H9 (cell line): ENCODE data around the gene CCNY. TPM values are rescaled to one million over a fixed set of nuclear protein-coding genes. Genes with fewer than 3 reads are reported as not detected.

Source experiments
- DNase-seq: peaks from one replicate; pipeline ENCODE4 v3.0.0-alpha.2; 2017
- H2AFZ ChIP-seq: one replicate; pipeline ENCODE4 v1.6.1; 2013; ENCODE audit warnings: mild to moderate bottlenecking, low read length, control low read depth, moderate library complexity
- H2AK5ac ChIP-seq: 2 replicates; pipeline ENCODE4 v1.6.1; 2013; ENCODE audit warnings: low read length, control low read depth, mixed read lengths; ENCODE audit not compliant: insufficient read length
- H2BK120ac ChIP-seq: one replicate; pipeline ENCODE4 v1.6.1; 2013; ENCODE audit warnings: low read depth, mild to moderate bottlenecking, low read length, control low read depth, inconsistent platforms; ENCODE audit not compliant: poor library complexity, severe bottlenecking
- H2BK12ac ChIP-seq: 2 replicates; pipeline ENCODE4 v1.6.1; 2013; ENCODE audit warnings: low read length, control low read depth, mixed read lengths, low read depth; ENCODE audit not compliant: insufficient read length
- H2BK15ac ChIP-seq: 2 replicates; pipeline ENCODE4 v1.6.1; 2013; ENCODE audit warnings: low read depth, low read length, control low read depth
- H2BK20ac ChIP-seq: one replicate; pipeline ENCODE4 v1.6.1; 2013; ENCODE audit warnings: low read depth, mild to moderate bottlenecking, low read length, control low read depth, inconsistent platforms; ENCODE audit not compliant: poor library complexity, severe bottlenecking
- H2BK5ac ChIP-seq: 2 replicates; pipeline ENCODE4 v1.6.1; 2013; ENCODE audit warnings: low read length, control low read depth, mixed read lengths; ENCODE audit not compliant: insufficient read length
- H3K14ac ChIP-seq: 2 replicates; pipeline ENCODE4 v1.6.1; 2013; ENCODE audit warnings: low read length, control low read depth; ENCODE audit not compliant: insufficient read depth
- H3K18ac ChIP-seq: 2 replicates; pipeline ENCODE4 v1.6.1; 2013; ENCODE audit warnings: low read depth, mild to moderate bottlenecking, mixed read lengths, low read length, control low read depth; ENCODE audit not compliant: insufficient read length
- H3K23ac ChIP-seq: 2 replicates; pipeline ENCODE4 v1.6.1; 2013; ENCODE audit warnings: low read length, control low read depth, mixed read lengths, low read depth; ENCODE audit not compliant: insufficient read length
- H3K23me2 ChIP-seq: 2 replicates; pipeline ENCODE4 v1.6.1; 2013; ENCODE audit warnings: low read depth, mild to moderate bottlenecking, mixed read lengths, low read length, control low read depth; ENCODE audit not compliant: insufficient read length, poor library complexity, severe bottlenecking
- H3K27ac ChIP-seq: 2 replicates; pipeline ENCODE4 v1.5.1; 2013; ENCODE audit warnings: low read length, control low read depth, mixed read lengths, low read depth; ENCODE audit not compliant: insufficient read length
- H3K27me3 ChIP-seq: 2 replicates; pipeline ENCODE4 v1.6.1; 2013; ENCODE audit warnings: low read length, control low read depth, inconsistent platforms; ENCODE audit not compliant: insufficient read depth
- H3K4ac ChIP-seq: 2 replicates; pipeline ENCODE4 v1.6.1; 2013; ENCODE audit warnings: low read depth, mild to moderate bottlenecking, control low read depth, inconsistent platforms, low read length, moderate library complexity
- H3K4me1 ChIP-seq: 2 replicates; pipeline ENCODE4 v1.6.1; 2013; ENCODE audit warnings: low read length, control low read depth, inconsistent platforms; ENCODE audit not compliant: insufficient read depth
- H3K4me2 ChIP-seq: 2 replicates; pipeline ENCODE4 v1.6.1; 2013; ENCODE audit warnings: low read length, control low read depth, mixed read lengths; ENCODE audit not compliant: insufficient read length, insufficient read depth
- H3K56ac ChIP-seq: 2 replicates; pipeline ENCODE4 v1.6.1; 2013; ENCODE audit warnings: low read depth, mild to moderate bottlenecking, mixed read lengths, low read length, control low read depth; ENCODE audit not compliant: insufficient read length
- H3K79me1 ChIP-seq: 2 replicates; pipeline ENCODE4 v1.6.1; 2013; ENCODE audit warnings: low read depth, mild to moderate bottlenecking, moderate library complexity, low read length, control low read depth, inconsistent platforms; ENCODE audit not compliant: insufficient read depth, poor library complexity, severe bottlenecking
- H3K79me2 ChIP-seq: 2 replicates; pipeline ENCODE4 v1.6.1; 2013; ENCODE audit warnings: low read length, control low read depth, inconsistent platforms; ENCODE audit not compliant: insufficient read depth
- H3K9ac ChIP-seq: 2 replicates; pipeline ENCODE4 v1.6.1; 2013; ENCODE audit warnings: low read length, control low read depth, mixed read lengths; ENCODE audit not compliant: insufficient read length; ENCODE audit errors: extremely low read depth
- H3K9me3 ChIP-seq: one replicate; pipeline ENCODE4 v1.6.1; 2013; ENCODE audit warnings: low read depth, low read length, inconsistent platforms; ENCODE audit not compliant: control insufficient read depth
- H3T11ph ChIP-seq: one replicate; pipeline ENCODE4 v1.6.1; 2013; ENCODE audit warnings: mild to moderate bottlenecking, low read length, control low read depth, inconsistent platforms
- H4K20me1 ChIP-seq: one replicate; pipeline ENCODE4 v1.6.1; 2013; ENCODE audit not compliant: control insufficient read depth, insufficient read length, insufficient read depth
- H4K5ac ChIP-seq: 2 replicates; pipeline ENCODE4 v1.6.1; 2013; ENCODE audit warnings: low read depth, mild to moderate bottlenecking, mixed read lengths, low read length, control low read depth; ENCODE audit not compliant: insufficient read length
- H4K8ac ChIP-seq: replicated peaks from 2 replicates; pipeline ENCODE4 v1.6.1; 2013; ENCODE audit warnings: low read length, control low read depth, mixed read lengths, low read depth; ENCODE audit not compliant: insufficient read length
- H4K91ac ChIP-seq: 2 replicates; pipeline ENCODE4 v1.6.1; 2013; ENCODE audit warnings: low read depth, mild to moderate bottlenecking, moderate library complexity, mixed read lengths, low read length, control low read depth; ENCODE audit not compliant: insufficient read length
- H3K27ac Mint-ChIP-seq, 3 experiments: 2 replicates in 2 of 3; 3 replicates in 1 of 3; pipeline ENCODE4 v1.8.0; 2020 to 2021; ENCODE audit warnings: mixed read lengths in 3 of 3, mild to moderate bottlenecking in 1 of 3, moderate library complexity in 1 of 3
- H3K27me3 Mint-ChIP-seq: 2 replicates; pipeline ENCODE4 v1.8.0; 2021; ENCODE audit warnings: low read depth, mild to moderate bottlenecking, moderate library complexity, mixed read lengths
- H3K36me3 Mint-ChIP-seq, 3 experiments: 2 replicates in 2 of 3; 3 replicates in 1 of 3; pipeline ENCODE4 v1.8.0; 2020 to 2021; ENCODE audit warnings: low read depth in 3 of 3, mixed read lengths in 3 of 3; ENCODE audit not compliant: insufficient read depth in 1 of 3
- H3K4me1 Mint-ChIP-seq, 2 experiments: 2 replicates each; pipeline ENCODE4 v1.8.0; 2020; ENCODE audit warnings: mixed read lengths in 2 of 2
- H3K4me3 Mint-ChIP-seq, 2 experiments: 2 replicates in 1 of 2; 3 replicates in 1 of 2; pipeline ENCODE4 v1.8.0; 2020 to 2021; ENCODE audit warnings: mild to moderate bottlenecking in 2 of 2, mixed read lengths in 2 of 2, moderate library complexity in 1 of 2
- H3K9me3 Mint-ChIP-seq, 2 experiments: 2 replicates in 1 of 2; 3 replicates in 1 of 2; pipeline ENCODE4 v1.8.0; 2020; ENCODE audit warnings: mild to moderate bottlenecking in 2 of 2, mixed read lengths in 2 of 2, moderate library complexity in 1 of 2
- total RNA-seq: library from RNA; stranded (reverse); gene quantifications from 2 replicates; pipeline ENCODE4 v1.2.1, GENCODE V29; 2021
- TF ChIP-seq, protein P1 (sequence below): fragments of 200-600 bp; sonication (generic); conservative IDR thresholded peaks from 3 replicates; pipeline ENCODE4 v1.8.0; 2021; ENCODE audit warnings: antibody characterized with exemption, mild to moderate bottlenecking

The CCNY gene
- total RNA-seq, 1 experiment from 2014 or later: 62.1 TPM

- Histone ChIP-seq H2BK20ac (no peak overlapping the region), H2BK120ac (no peak overlapping the region), H3K9me3 (no peaks in the 10 kb centered on the region), H4K5ac (no peak overlapping the region), H3K27me3 (no peaks in the 10 kb centered on the region), H4K8ac (no peak overlapping the region), H3K23me2 (no peaks in the 10 kb centered on the region), H3T11ph (no peak overlapping the region), H3K9ac (no peak overlapping the region), H2AFZ (no peak overlapping the region), H2BK15ac (no peak overlapping the region), H2BK5ac (no peak overlapping the region), H3K79me1 (peaks cover 4% of the 10 kb centered on the region), H3K4ac (no peak overlapping the region), H3K23ac (no peak overlapping the region), H3K79me2 (peaks cover 6% of the 10 kb centered on the region; the same call in 1 of the 2 replicates), H3K18ac (no peak overlapping the region), H4K91ac (no peak overlapping the region), H3K4me2 (no peak overlapping the region), H4K20me1 (no peaks in the 10 kb centered on the region), H3K27ac (no peak overlapping the region), H3K56ac (no peak overlapping the region), H2AK5ac (no peak overlapping the region), H3K14ac (no peak overlapping the region), H2BK12ac (no peak overlapping the region), H3K4me1 (peaks cover 23% of the 10 kb centered on the region; the same call in 1 of the 2 replicates)
- Mint-ChIP-seq H3K4me1 (peaks cover 40 to 46% of the 10 kb centered on the region in 2 experiments), H3K9me3 (no peaks in the 10 kb centered on the region), H3K27me3 (no peaks in the 10 kb centered on the region), H3K36me3 (no peaks in the 10 kb centered on the region; a peak in 1 of 7 replicates), H3K27ac (no peak overlapping the region), H3K4me3 (no peak overlapping the region)
- TF ChIP-seq, protein P1, sequence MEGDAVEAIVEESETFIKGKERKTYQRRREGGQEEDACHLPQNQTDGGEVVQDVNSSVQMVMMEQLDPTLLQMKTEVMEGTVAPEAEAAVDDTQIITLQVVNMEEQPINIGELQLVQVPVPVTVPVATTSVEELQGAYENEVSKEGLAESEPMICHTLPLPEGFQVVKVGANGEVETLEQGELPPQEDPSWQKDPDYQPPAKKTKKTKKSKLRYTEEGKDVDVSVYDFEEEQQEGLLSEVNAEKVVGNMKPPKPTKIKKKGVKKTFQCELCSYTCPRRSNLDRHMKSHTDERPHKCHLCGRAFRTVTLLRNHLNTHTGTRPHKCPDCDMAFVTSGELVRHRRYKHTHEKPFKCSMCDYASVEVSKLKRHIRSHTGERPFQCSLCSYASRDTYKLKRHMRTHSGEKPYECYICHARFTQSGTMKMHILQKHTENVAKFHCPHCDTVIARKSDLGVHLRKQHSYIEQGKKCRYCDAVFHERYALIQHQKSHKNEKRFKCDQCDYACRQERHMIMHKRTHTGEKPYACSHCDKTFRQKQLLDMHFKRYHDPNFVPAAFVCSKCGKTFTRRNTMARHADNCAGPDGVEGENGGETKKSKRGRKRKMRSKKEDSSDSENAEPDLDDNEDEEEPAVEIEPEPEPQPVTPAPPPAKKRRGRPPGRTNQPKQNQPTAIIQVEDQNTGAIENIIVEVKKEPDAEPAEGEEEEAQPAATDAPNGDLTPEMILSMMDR: no peak
- DNase-seq: no peak
These were observed 130.9 kb downstream of the CCNY start for GRCh38 chr10:35467186-35467585.
